Activated CD8-positive, alpha-beta memory T cell treated with anti-CD3 and anti-CD28 coated beads, Interleukin-2, amount 10 ng/mL, durations not matched to agents 7 days and 5 days (primary cell): Measurements from ENCODE around the gene HDAC10. TPM values are rescaled to one million over a fixed set of nuclear protein-coding genes. Genes with fewer than 3 reads are reported as not detected.

Experiments used
- ATAC-seq: fragments of 150-1000 bp; cut with Tn5 transposase; one replicate; pipeline ENCODE4 v1.10.0; 2021; ENCODE audit warnings: moderate library complexity
- CTCF ChIA-PET: fragments of 350-600 bp; sonication (Branson Sonifier 250); formaldehyde crosslinking; loops from one replicate; lab custom pipeline; 2021; ENCODE audit warnings: antibody characterized with exemption; lab: Charles Lee
- DNase-seq: peaks from one replicate; pipeline ENCODE4 v3.0.0-alpha.2; 2020
- H3K27ac Mint-ChIP-seq: one replicate; pipeline ENCODE4 v1.8.0; 2021; ENCODE audit warnings: mild to moderate bottlenecking, mixed read lengths
- H3K27me3 Mint-ChIP-seq: one replicate; pipeline ENCODE4 v1.8.0; 2021; ENCODE audit warnings: mixed read lengths
- H3K36me3 Mint-ChIP-seq: one replicate; pipeline ENCODE4 v1.8.0; 2021; ENCODE audit warnings: mild to moderate bottlenecking, mixed read lengths
- H3K4me1 Mint-ChIP-seq: one replicate; pipeline ENCODE4 v1.8.0; 2021; ENCODE audit warnings: mixed read lengths
- H3K4me3 Mint-ChIP-seq: one replicate; pipeline ENCODE4 v1.8.0; 2021; ENCODE audit warnings: mild to moderate bottlenecking, moderate library complexity, mixed read lengths
- H3K9me3 Mint-ChIP-seq: one replicate; pipeline ENCODE4 v1.8.0; 2022; ENCODE audit warnings: low read depth, mixed read lengths
- total RNA-seq, 2 experiments: library from RNA; stranded (reverse); gene quantifications; one replicate each; pipeline ENCODE4 v1.2.3, GENCODE V29; 2021

HDAC10 gene
- total RNA-seq, 2 experiments from 2014 or later = 75.2 to 96.3 TPM

DNA sequence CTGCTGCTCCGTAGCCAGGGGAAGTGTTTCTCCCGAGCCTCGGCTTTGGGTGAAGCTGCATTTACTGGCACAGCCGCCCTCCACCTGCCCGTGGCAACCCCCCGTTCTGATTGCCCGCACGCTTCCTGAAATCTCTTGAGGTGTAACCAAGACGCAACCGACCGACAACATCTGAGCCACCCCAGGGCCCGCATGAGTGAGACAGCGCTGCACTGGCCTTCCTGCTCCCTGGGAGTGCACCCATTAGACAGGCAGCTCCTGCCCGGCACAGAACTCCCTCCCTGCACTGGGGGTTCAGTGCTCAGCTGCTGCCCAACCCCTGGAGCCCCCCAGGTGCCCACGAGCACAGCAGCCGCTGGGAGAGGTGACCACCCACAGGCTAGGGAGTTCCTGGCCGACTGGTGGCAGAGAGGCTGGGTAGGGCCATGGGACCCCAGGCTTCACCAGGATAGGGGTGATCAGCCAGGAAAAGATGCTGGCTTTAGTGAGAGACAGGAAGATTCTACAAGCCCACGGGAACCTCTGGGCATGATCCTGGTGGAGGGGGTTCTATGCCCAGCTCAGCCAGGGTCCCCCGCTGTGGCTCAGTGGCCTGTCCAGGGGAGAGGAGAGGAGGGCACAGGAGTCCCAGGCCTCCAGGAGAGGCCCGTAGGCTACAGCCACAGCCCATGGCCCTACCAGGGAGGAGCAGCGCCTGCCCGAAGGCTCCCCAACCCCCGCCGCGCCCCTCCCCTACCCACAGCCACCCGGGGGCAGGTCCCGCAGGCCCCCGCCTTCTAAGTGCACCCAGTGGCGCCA lies 41.8 kb upstream of the HDAC10 start:
- Mint-ChIP-seq H3K27ac (no peak overlapping the region), H3K4me3 (peak overlapping the region; percentile 3), H3K9me3 (no peaks in the 10 kb centered on the region), H3K4me1 (peaks cover 12% of the 10 kb centered on the region), H3K27me3 (peaks cover 16% of the 10 kb centered on the region), H3K36me3 (no peaks in the 10 kb centered on the region)
- CTCF ChIA-PET = interaction anchor here (1.1 to 4.1 kb wide), 6 partner anchors 11 to 76 kb away, joined by 3 to 16 read pairs (median 4); no protein-coding TSS in a partner anchor
- ATAC-seq (peak; percentile 28), DNase-seq (no peak)

GRCh38 chr22:50289942-50290630 lies 39.0 kb upstream of the HDAC10 start:
- Mint-ChIP-seq H3K27ac (no peak overlapping the region), H3K36me3 (no peaks in the 10 kb centered on the region), H3K4me1 (peaks cover 12% of the 10 kb centered on the region), H3K27me3 (peaks cover 12% of the 10 kb centered on the region), H3K9me3 (no peaks in the 10 kb centered on the region), H3K4me3 (no peak overlapping the region)
- DNase-seq (no peak), ATAC-seq (no peak)
- CTCF ChIA-PET = interaction anchor here (1.5 kb wide), 1 partner anchor 14 kb away, joined by 6 read pairs; no protein-coding TSS in a partner anchor

GRCh38 chr22:50289151-50289941 lies 38.3 kb upstream of the HDAC10 start:
- H3K4me1 Mint-ChIP-seq = peaks cover 12% of the 10 kb centered on the region
- peaks cover 12% of the 10 kb centered on the region for H3K27me3 Mint-ChIP-seq
- CTCF ChIA-PET = no interaction called here
- ATAC-seq (no peak), DNase-seq (no peak)
- no peak overlapping the region for H3K4me3 Mint-ChIP-seq
- H3K36me3 Mint-ChIP-seq = no peaks in the 10 kb centered on the region
- H3K9me3 Mint-ChIP-seq = no peaks in the 10 kb centered on the region
- no peak overlapping the region for H3K27ac Mint-ChIP-seq

DNA sequence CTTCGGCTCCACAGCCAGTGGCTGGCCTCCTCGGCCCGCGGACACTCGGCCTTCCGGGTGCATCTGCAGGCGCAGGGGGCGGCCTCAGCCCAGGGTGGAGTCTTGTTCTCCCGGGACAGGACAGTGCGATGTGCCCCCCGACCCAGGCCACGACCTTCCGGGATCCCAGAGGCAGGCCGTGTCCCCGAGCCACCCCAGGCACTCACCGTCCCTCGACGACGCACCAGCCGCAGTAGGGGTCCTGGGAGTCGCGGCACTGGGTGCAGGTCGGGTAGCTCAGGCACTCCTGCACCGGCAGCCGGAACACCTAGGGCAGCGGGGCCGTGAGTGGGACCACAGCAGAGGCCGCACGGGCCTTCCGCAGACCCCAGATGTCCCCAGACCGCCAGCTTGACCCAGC lies 36.7 kb upstream of the HDAC10 start:
- Mint-ChIP-seq H3K4me1 (peaks cover 9% of the 10 kb centered on the region), H3K27me3 (peaks cover 9% of the 10 kb centered on the region), H3K36me3 (no peaks in the 10 kb centered on the region), H3K9me3 (no peaks in the 10 kb centered on the region), H3K27ac (no peak overlapping the region), H3K4me3 (no peak overlapping the region)
- DNase-seq (no peak), ATAC-seq (no peak)
- CTCF ChIA-PET = no interaction called here

DNA sequence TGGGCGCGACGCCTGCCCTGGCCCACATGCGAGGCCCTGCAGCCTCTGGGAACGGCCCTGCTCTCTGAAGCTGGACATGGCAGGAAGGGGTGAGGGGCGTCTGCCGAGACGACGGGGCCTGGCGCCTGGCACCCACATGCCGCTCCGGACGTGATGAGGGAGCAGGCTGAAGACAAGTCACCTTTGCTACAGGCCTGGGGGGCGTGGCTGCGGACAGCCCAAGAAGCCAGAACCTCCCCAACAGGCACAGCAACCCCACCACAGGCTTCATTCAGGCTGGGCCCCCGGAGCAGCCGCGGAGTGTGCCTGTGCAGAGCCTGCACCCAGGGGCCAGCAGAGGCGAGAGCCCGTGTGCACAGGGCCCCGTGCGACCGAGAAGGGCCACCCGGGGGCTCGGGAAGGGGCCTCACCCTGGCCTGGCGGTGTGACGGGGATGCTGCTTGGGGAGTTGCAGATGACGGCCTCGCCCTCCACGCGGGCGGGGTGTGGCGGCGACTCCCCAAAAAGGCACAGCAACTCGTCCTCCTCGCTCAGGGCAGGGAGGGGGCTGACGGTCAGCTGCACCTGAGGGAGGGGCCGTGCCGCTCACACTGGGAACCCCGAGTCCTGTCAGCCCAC lies 35.7 kb upstream of the HDAC10 start:
- Mint-ChIP-seq H3K27me3 (peaks cover 1% of the 10 kb centered on the region), H3K9me3 (no peaks in the 10 kb centered on the region), H3K27ac (no peak overlapping the region), H3K4me3 (no peak overlapping the region), H3K4me1 (peaks cover 2% of the 10 kb centered on the region), H3K36me3 (no peaks in the 10 kb centered on the region)
- DNase-seq (no peak), ATAC-seq (no peak)
- CTCF ChIA-PET = no interaction called here

DNA sequence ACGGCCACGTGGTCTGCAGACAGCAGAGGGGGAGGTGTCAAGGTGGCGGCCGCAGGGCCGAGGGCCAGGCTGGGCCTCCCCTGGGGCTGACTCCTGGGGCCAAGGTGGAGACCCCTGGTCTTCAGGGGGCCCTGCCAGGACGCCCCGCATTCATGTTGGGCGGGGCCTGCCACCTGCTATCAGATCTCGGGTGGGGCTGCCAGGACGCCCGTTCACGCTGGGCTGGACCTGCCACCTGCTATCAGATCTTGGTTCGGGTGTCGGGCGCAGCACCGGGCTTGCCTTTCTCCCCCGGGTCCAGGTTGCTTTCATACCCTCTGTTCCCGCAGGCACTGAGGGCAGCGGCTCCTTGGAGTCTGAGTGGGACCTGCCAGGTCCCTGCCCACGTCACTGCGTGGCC lies 35.2 kb upstream of the HDAC10 start:
- H3K27me3 Mint-ChIP-seq = no peaks in the 10 kb centered on the region
- no peaks in the 10 kb centered on the region for H3K4me1 Mint-ChIP-seq
- H3K4me3 Mint-ChIP-seq = no peak overlapping the region
- no peak overlapping the region for H3K27ac Mint-ChIP-seq
- DNase-seq (no peak), ATAC-seq (no peak)
- no peaks in the 10 kb centered on the region for H3K36me3 Mint-ChIP-seq
- no peaks in the 10 kb centered on the region for H3K9me3 Mint-ChIP-seq
- CTCF ChIA-PET = no interaction called here

- DNase-seq (no peak), ATAC-seq (no peak)
- H3K27ac Mint-ChIP-seq = no peak overlapping the region
- H3K4me1 Mint-ChIP-seq = no peaks in the 10 kb centered on the region
- H3K9me3 Mint-ChIP-seq = no peaks in the 10 kb centered on the region
- no peaks in the 10 kb centered on the region for H3K27me3 Mint-ChIP-seq
- H3K36me3 Mint-ChIP-seq = no peaks in the 10 kb centered on the region
- no peak overlapping the region for H3K4me3 Mint-ChIP-seq
- CTCF ChIA-PET = no interaction called here
Observed at GRCh38 chr22:50285568-50286229, 34.6 kb upstream of the HDAC10 start.

DNA sequence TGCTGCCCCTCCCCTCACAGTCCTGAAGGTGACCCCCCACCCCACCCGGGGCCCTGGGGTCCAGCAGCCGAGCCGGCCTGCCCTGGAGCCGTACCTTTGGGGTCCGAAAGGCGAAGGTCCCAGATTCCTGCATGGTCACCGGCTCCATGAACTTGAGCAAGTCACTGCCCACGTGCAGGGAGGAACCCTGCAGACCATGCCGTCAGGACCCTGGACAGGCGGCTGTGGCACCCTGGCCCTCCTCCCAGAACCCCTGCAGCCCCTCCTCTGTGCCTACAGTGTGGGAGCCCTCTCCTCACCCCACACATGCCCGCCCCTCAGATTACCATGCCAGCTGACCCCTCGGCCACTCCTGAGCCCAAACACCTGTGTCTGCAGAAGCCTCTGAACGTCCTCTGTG lies 33.4 kb upstream of the HDAC10 start:
- Mint-ChIP-seq H3K4me3 (no peak overlapping the region), H3K27ac (no peak overlapping the region), H3K27me3 (no peaks in the 10 kb centered on the region), H3K36me3 (no peaks in the 10 kb centered on the region), H3K9me3 (no peaks in the 10 kb centered on the region), H3K4me1 (no peaks in the 10 kb centered on the region)
- ATAC-seq (no peak), DNase-seq (no peak)
- CTCF ChIA-PET = interaction anchor here (1.0 kb wide), 1 partner anchor 58 kb away, joined by 3 read pairs; no protein-coding TSS in a partner anchor

- H3K4me1 Mint-ChIP-seq = no peaks in the 10 kb centered on the region
- H3K36me3 Mint-ChIP-seq = no peaks in the 10 kb centered on the region
- DNase-seq (no peak), ATAC-seq (no peak)
- CTCF ChIA-PET = no interaction called here
- H3K27ac Mint-ChIP-seq = no peak overlapping the region
- H3K4me3 Mint-ChIP-seq = no peak overlapping the region
- H3K9me3 Mint-ChIP-seq = no peaks in the 10 kb centered on the region
- no peaks in the 10 kb centered on the region for H3K27me3 Mint-ChIP-seq
Observed at GRCh38 chr22:50283821-50284220, 32.8 kb upstream of the HDAC10 start.

DNA sequence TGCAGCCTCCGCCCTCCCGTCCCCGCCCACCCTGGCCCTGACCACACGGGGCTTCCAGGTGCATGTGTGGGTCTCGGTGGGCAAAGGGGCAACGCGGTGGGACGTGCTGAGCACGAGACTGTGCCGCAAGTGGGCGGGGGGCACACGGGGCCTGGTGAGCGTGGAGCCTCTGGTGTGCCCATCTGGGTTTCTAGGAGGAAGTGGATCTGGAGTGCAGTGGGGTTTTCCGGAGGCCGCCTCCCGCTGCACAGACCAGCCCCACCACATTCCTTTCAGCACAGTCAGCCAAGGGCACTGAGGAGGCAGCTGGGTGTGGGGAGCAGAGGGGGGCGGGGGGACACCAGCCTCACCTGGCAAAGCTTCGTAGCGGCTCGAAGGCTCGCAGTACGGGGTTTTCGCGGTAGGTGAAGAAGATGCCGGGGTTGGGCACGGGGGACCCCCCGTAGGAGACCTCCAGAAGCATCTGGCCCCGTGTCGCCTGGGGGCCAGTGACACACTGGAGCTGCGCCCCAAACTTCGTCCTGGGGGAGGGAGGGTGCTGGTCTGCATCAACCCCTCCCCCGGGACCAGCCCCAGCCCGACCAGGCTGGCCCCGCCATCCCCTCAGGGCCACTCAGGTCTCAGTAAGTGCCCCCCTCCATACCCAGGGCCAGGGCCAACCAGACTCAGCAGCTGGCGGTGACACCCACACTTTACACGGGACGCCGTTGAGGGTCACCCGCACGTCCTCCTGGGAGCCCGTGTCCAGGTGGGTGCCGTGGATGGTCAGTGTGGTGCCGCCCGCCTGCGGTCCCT lies 31.5 kb upstream of the HDAC10 start:
- Mint-ChIP-seq H3K4me1 (no peaks in the 10 kb centered on the region), H3K27me3 (no peaks in the 10 kb centered on the region), H3K27ac (no peak overlapping the region), H3K36me3 (no peaks in the 10 kb centered on the region), H3K4me3 (no peak overlapping the region), H3K9me3 (no peaks in the 10 kb centered on the region)
- CTCF ChIA-PET = no interaction called here
- no peak for DNase-seq
- ATAC-seq = no peak

DNA sequence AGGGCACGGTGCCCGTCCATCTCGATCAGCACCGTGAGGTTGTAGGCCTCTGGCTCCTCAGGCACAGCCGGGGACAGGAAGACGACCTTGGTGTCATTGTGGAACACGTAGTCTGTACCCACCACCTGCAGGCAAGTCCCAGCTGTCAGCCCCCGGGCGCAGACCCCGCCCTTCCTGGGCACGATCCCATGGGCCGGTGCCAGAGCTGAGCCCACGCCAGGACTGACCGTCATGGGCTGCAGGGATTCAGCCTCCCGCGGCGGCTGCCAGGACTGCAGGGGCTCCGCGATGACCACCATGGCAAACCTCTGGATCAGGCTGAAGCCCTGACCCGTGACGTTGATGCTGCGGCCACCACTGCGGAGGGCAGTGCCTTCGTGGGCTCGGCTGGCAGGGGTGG lies 30.9 kb upstream of the HDAC10 start:
- H3K27ac Mint-ChIP-seq = no peak overlapping the region
- ATAC-seq = no peak
- no peaks in the 10 kb centered on the region for H3K9me3 Mint-ChIP-seq
- no peaks in the 10 kb centered on the region for H3K4me1 Mint-ChIP-seq
- no peaks in the 10 kb centered on the region for H3K36me3 Mint-ChIP-seq
- DNase-seq = no peak
- CTCF ChIA-PET = no interaction called here
- H3K4me3 Mint-ChIP-seq = no peak overlapping the region
- H3K27me3 Mint-ChIP-seq = no peaks in the 10 kb centered on the region

- H3K4me3 Mint-ChIP-seq = no peak overlapping the region
- H3K4me1 Mint-ChIP-seq = peaks cover 2% of the 10 kb centered on the region
- ATAC-seq (no peak), DNase-seq (no peak)
- H3K36me3 Mint-ChIP-seq = no peaks in the 10 kb centered on the region
- no peak overlapping the region for H3K27ac Mint-ChIP-seq
- no peaks in the 10 kb centered on the region for H3K27me3 Mint-ChIP-seq
- CTCF ChIA-PET = no interaction called here
- no peaks in the 10 kb centered on the region for H3K9me3 Mint-ChIP-seq
Observed at GRCh38 chr22:50281384-50281760, 30.3 kb upstream of the HDAC10 start.
